ENCODE data around the gene CLDN8.

The CLDN8 gene

DNA sequence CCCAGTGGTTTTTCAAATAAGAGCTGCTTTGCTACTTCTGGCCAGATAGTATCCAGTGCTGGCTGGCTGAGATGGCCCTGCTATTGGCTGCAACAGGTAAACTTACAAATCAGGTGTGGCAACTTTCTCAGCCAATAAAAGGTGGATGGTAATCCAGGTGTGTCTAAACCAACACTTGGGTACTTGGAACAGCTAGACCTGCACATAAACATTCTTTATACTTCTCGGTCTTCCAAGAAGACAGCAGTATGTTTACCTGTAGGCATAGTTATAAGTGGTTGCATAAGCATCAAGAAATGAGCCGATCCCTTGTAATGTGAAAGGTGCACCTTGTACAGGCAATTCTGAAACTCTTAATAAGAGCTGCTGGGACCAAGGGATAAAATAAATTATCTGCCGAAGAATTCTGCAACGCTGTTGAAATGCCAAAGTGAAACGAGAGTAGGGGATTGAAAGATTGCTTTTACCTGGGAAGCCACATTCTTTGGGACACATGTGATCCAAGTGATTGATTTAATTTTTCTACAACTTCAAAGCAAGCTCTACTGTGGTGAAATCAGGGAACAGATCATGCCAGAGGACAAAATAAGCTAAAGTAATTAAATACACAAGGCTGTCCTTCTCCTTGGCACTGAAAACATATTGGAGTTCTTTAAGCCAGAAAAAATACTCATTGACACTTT is at the start of gene CLDN8:
Gene CLDN8 (minus strand): TSS at position 57 of the 683 bp plus-strand sequence. CDS start 172 bp downstream, outside the sequence.
- DNase-seq, result no peak

- no peak for DNase-seq
Observed at GRCh38 chr21:30257773-30258172, 41.9 kb upstream of the CLDN8 start.

- DNase-seq, result no peak
Observed at GRCh38 chr21:30256100-30256499, 40.2 kb upstream of the CLDN8 start.

DNA sequence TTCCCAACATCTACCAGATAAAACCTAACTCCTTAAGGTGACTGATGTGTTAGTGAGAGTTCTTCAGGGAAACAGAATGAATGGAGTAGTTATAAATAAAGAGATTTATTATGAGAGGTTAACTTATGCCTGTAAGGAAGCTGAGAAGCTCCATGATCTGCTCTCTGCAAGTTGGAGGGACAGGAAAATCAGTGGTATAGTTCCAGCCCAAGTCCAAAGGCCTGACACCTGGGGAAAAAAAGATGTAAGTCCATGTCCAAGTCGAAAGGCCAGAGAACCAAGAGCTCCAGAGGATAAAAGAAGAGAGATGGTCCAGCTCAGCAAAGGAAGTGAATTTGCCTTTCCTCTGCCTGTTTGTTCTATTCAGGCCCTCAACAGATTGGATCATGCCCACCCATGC is 39.8 kb upstream of the CLDN8 start:
- no peak for DNase-seq

- DNase-seq, result no peak
Observed at GRCh38 chr21:30251781-30252180, 35.9 kb upstream of the CLDN8 start.

DNA sequence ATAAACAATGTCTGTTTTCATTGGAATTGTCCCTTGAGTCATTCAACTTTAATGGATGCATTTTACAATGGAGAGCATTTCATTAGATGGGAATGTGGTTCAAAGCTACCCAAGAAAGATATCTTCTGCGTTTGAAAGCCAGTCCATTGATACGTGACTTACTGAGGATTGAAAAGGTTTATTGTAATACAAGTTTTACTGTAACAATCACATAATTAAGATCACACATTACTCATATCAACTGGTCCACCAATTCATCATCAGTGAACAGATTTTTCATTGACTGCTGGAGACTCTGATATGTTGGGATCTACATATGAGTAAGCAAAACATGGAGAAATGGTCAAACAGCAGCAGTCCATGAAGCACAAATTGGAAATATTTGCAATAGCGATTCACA is 34.0 kb upstream of the CLDN8 start:
- no peak for DNase-seq

GRCh38 chr21:30248844-30249243 is 32.9 kb upstream of the CLDN8 start:
- no peak for DNase-seq

GRCh38 chr21:30245061-30245460 is 29.2 kb upstream of the CLDN8 start:
- no peak for DNase-seq

- DNase-seq, result no peak
Observed at GRCh38 chr21:30243691-30244090, 27.8 kb upstream of the CLDN8 start.

GRCh38 chr21:30240661-30241060 is 24.8 kb upstream of the CLDN8 start:
- no peak for DNase-seq

DNA sequence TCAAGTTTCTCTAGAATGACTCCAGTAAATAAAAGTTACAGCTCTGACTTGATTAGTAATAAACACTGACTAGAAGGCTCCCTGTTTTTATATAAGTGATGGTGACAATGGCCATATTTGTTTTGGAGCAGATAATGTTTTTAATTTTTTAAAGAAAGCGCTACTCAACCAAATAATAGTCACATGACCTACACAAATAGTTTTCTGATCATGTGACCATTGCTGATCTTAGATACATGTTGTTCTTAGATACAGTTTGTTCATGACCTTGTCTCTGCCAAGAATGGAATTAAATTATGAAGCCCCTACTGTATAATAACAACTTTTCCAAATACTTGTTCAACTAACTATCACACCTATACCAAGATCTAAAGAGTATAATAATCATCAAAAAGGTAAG is 22.3 kb upstream of the CLDN8 start:
- no peak for DNase-seq

DNA sequence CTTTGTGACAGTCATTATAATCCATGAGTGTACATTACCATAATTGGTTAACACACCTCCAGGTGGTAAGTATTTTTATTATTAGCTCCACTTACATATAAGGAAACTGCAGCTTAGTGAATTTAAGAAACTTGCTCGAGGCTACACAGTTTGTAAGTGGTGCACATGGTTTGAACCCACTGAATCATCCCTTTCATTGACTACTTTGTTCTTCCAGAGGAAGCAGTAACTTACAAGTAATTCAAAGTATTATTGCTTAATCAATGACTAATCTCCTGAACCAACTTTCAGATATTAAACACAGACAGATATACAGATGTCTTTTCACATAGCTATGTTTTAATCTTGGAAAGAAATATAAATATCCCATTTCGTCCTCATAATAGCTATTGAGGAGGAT is 18.7 kb upstream of the CLDN8 start:
- DNase-seq, result no peak

- DNase-seq, result no peak
Observed at GRCh38 chr21:30234050-30234449, 18.2 kb upstream of the CLDN8 start.

- no peak for DNase-seq
Observed at GRCh38 chr21:30233228-30234020, 17.5 kb upstream of the CLDN8 start.

DNA sequence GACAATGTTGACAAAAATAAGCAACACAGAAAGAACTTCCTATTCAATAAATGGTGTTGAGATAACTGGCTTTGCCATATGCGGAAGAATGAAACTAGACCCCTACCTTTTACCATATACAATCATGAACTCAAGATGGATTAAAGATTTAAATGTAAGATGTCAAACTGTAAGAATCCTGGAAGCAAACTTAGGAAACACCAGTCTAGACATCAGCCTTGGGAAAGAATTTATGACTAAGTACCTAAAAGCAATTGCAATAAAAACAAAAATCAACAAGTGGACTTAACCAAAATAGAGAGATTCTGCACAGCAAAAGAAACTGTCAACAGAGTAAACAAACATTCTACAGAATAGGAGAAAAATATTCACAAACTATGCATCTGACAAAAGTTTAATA is 16.1 kb upstream of the CLDN8 start:
- DNase-seq, result no peak

- peak; percentile 46 for DNase-seq
Observed at GRCh38 chr21:30227633-30228404, 11.9 kb upstream of the CLDN8 start.

DNA sequence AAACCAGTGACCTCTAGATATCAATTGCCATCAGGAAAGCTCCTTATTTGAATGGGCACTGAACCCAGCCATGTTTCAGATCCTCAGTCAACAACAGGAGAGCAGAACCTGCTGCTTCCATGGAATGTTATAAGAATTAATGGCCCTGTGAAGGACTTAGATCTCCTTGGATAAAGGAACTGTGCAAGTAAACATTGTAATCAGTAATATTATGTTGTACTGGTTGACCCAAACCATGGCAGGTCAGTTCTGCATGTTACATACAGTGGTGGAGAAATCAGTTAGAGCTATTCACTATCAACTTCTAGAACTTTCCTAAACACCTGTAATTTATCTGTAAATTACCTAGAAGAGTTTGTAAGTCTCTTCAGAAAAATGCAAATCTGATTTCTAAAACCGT is 11.2 kb upstream of the CLDN8 start:
- no peak for DNase-seq

GRCh38 chr21:30223596-30223995 is 7.7 kb upstream of the CLDN8 start:
- no peak for DNase-seq

- DNase-seq, result no peak
Observed at GRCh38 chr21:30222724-30223123, 6.8 kb upstream of the CLDN8 start.

DNA sequence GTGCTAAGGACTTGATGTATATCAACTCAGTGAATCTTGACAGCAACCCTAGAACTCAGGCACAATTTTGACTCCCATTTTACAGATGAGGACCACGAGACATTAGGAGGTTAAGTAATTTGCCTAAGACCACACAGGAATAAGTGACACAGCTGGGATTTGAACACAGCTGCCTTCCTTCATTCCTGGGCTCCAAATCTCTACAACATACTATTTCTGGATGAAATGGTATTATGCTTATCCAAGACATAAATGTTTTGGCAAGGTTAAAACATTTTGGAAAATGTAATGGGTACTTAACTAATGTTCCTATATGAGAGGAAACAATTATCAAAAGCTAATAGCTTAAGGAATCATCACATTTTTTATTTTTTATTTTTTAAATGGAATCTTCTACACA is 4.8 kb downstream of the CLDN8 start:
- DNase-seq, result no peak

DNA sequence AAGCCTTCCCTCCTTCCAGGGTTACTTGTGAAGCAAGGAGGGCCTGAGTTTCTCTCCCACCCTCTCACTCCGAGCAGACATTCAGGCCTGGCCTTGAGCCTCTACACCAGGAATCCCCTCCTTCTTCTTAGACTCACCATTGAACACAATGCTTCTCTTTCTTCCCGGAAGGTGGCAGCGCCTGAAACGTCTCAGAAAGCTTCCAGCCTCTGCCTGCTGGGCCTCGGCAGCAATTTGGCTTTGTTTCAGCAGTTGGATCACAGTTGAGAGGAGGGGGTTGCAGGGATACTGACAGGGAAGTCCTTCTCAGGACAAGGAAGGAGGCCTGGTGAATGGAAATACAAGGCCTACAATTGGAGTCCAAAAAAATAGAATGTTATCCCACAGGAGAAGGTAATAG is 6.3 kb downstream of the CLDN8 start:
- DNase-seq, result no peak

DNA sequence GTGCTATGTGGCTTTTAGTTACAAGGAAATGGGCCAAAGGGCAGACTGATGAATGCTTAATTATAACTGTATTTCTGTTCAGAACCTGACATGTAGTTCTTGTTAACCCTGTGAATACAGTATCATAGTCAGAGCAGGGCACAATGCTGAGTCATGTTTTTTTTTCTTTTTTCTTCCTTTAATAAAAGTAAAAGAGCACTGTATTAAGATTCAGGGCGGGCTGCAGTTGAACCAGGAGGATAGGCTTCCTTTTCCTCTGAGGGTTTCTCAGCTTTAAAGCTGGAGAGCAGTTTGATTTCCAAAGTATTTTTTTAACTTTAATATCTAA is 8.7 kb downstream of the CLDN8 start:
- no peak for DNase-seq

DNA sequence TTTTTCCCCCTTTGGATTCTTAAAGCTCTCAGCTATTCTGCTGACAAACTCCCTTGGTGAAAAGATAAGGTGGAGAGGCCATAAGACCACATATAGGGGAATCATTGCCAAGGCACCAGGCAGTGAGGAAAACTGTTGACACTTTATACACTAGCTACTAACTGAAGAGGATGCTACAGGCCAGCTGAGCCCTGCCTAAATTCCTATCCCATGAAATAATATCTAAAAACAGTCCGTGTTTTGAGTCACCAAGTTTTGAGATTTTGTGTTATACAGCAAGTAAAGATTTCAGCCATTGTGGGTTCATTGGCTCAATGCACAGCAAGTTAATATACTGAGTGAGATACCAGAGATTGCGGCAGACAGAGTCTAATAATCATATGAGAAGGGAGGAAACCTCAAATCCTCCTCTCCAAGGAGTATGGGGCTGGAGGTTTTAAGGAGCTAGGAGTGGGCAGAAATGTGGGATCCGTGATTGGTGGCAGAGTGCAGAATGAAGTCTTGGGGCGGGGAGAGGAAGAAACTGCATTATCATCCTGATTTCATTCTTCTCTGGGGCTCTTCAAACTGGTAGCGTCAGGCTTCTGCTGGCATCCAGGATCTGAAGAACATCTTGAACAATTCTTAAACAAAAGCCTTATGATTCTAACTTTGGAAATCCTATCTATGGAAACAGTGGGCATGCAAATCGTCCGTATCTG is 9.2 kb downstream of the CLDN8 start:
- DNase-seq, result no peak
